Fibroblast of skin of back (primary cell): ENCODE data around the gene AIFM2.
A peak's percentile ranks its signal among the peaks of the same experiment; 100 is the strongest.

Source experiments
- DNase-seq: peaks from one replicate; pipeline ENCODE4 v3.0.0-alpha.2; 2013

Gene AIFM2

DNA sequence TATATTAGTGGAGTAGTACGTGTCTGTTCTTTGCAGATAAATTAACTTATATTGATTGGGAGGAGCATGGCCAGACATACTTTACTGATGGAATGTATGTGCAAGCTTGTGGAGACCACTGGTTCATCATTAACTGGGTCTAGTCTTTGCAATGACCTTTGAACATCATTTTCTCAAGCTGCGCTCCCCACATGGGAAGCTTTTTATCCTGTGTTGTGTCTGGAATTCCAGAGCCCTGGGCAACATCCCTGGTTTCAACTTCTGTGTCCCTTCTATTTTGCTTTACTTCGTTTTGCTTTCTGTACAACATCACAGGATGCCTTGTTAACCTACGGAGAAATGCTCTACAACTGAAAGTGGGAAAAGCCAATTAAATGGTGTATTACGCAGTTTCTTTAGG lies 41.7 kb downstream of the AIFM2 start:
- DNase-seq: no peak

DNA sequence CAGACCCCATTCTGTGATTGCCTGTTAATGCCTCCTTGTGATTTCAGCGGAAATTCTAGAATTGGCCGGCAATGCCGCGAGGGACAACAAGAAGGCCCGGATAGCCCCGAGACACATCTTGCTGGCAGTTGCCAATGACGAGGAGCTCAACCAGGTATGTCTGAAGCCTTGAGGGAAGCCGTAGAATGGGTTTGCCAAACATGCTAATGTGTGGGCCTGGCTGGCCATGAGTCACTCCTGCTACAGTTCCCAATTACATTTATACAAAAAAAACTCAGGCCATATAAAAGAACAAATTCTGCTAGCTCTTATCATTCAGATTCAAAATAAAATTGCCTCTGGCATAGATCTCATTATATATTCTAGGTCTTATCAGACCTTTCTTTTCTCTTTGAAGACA lies 42.6 kb downstream of the AIFM2 start:
- no peak for DNase-seq

DNA sequence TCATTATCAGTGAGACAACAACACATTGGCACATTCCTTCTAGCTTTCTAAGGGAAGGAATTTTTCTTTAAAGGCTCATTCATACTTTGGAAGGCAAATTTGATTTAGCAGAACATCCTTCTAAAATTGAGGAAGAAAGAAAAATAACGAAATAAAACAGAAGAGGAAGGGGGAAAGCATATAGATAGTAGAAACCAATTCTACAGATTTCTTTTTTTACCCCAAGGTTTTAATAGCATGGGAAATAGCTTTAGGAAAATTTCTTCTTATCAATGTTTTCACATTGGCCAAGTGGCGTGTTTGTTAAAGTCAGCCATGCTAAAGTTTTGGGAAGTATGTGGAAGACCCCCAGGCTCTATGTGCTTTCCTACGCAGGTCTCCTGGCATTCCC lies 44.3 kb downstream of the AIFM2 start:
- no peak for DNase-seq

- peak; percentile 3 for DNase-seq
Observed at GRCh38 chr10:70087616-70088307, 44.9 kb downstream of the AIFM2 start.

DNA sequence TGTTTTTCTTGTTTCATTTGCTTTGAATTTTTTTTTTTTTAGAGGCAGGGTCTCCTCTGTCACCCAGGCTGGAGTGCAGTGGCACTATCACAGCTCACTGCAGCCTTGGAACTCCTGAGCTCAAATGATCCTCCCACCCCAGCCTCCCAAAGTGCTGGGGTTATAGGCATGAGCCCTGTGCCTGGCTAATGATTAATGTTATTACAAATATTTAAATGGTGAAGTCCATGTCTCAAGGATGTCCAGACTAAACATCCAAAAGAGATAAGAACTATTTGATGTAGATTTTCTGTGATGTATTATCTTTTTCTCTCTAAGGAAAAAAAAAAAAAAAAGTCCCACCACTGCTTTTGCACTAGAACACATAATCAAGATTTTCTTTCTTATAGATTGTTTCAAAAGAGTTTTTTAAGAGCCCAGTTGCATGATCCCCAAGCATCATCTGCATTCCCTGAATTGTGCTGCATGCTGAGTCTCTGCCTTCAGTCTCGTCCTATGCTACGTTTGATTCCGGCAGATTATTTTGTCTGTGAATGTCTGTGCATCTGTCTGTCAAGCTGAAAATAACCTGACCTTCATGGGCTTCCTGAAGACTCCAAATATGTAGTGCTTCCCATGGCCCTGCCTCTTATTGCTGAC lies 46.5 kb downstream of the AIFM2 start:
- DNase-seq: no peak

DNA sequence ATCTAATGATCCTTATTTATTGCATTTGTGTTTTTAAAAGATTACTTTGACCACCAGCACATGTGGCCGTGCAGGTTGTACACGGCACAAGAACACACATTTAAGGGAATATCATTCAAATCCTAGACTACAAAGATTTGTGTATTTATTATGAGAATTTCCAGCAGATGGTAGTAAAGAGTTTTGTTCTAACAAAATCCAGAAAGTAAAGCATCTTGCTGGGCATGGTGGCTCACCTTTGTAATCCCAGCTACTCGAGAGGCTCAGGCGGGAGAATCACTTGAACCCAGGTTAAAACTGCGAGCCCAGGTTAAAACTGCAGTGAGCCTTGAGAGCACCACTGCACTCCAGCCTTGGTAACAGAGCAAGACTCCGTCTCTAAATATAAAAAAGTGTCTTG lies 48.4 kb downstream of the AIFM2 start:
- DNase-seq: no peak

- peak; percentile 33 for DNase-seq
Observed at GRCh38 chr10:70080789-70081188, 51.8 kb downstream of the AIFM2 start.

- no peak for DNase-seq
Observed at GRCh38 chr10:70078937-70079336, 53.7 kb downstream of the AIFM2 start.

DNA sequence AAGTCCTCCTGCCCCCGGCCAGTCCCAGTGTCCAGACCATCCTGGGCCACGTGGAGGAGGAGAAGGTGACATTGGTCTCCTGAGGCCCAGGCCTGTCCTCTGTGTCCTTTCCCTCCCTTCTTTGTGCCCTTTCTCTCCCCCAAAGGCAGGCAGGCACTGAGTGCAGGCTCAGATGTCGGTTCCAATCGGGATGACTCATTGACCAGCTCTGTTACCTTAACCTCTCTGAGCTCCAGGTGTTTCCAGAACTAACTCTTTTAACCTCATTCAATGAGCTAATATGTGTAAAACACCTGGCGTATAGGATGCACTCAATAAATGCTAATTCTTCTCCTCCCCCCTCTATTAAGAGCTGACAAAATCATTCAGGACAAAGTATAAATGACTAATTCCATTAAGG lies 54.3 kb downstream of the AIFM2 start:
- DNase-seq: no peak

DNA sequence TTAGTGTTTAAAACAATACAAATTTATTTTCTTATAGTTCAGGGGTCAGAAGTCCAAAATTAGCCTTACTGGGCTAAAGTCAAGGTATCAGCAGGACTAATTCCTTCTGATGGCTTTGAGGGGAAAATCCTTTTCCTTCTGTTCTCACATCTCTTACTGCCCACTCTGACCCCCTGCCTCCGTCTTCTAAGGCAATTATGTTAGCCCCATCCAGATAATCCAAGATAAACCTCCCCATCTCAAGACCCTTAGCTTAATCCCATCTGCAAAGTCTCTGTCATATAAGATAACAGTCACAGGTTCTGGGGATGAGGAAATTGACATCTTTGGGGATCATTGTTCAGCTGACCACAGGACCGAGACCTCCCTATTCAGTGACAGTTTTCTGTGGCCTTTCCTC lies 57.7 kb downstream of the AIFM2 start:
- no peak for DNase-seq

- DNase-seq: peak; percentile 21
Observed at GRCh38 chr10:70074165-70074564, 58.5 kb downstream of the AIFM2 start.

- DNase-seq: no peak
Observed at GRCh38 chr10:70070834-70071233, 61.8 kb downstream of the AIFM2 start.

- no peak for DNase-seq
Observed at GRCh38 chr10:70069346-70069745, 63.3 kb downstream of the AIFM2 start.

GRCh38 chr10:70068925-70069324 lies 63.7 kb downstream of the AIFM2 start:
- no peak for DNase-seq

GRCh38 chr10:70067586-70067985 lies 65.0 kb downstream of the AIFM2 start:
- no peak for DNase-seq

GRCh38 chr10:70066190-70066589 lies 66.4 kb downstream of the AIFM2 start:
- no peak for DNase-seq

- no peak for DNase-seq
Observed at GRCh38 chr10:70064486-70064885, 68.1 kb downstream of the AIFM2 start.

DNA sequence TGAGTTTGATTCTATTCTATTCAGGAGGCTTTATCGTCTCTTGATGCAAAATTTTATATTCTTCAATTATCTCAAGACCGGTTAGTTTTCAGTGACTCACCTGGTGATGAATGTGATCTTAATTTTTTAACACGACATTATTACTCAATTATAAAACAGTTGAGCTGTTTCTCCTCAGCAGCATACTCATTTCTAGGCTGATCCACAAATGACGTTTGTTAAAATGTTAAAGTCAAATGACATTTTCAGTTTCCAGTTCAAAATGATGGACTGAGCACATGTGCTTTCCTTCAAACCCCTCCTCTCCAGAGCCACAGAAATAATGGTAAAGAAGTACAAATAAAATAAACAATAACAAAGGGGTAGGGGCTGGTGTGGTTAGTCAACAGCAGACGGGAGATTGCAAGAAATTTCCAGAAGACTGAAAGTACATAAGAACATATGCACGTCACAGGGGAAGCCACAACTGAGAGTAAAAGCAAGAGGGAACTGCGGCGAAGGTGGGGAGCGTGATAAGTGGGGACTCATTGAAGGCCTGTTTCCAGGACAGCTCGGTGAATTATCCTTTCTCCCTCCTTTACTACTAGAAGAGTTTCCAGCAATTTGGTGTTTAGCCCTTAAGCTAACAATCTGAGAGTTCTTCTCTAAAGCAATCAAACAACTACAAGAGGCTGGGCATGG lies 69.1 kb downstream of the AIFM2 start:
- DNase-seq: no peak
